ENCODE measurements around the gene VIPR1. TPM values are rescaled to one million over a fixed set of nuclear protein-coding genes. Genes with fewer than 3 reads are reported as not detected.
A peak's percentile ranks its signal among the peaks of the same experiment; 100 is the strongest.

The VIPR1 gene
- polyA plus RNA-seq, 1 of the 3 experiments (the other 2 are of a cell fraction): not detected

GRCh38 chr3:42537350-42537749 is 34.9 kb downstream of the VIPR1 start (continued):
- TF ChIP-seq USF1 (IDR thresholded peaks at IDR 0.05; ENCODE audit: borderline replicate concordance, low read depth) (no peak), IRF3 (IDR thresholded peaks at IDR 0.05; ENCODE audit: low read depth, low read length) (no peak), TCF12 (IDR thresholded peaks at IDR 0.05) (no peak), SIN3A (IDR thresholded peaks at IDR 0.05; ENCODE audit: borderline replicate concordance, low read depth, low read length) (no peak)

- WGBS (ENCODE audit: low lambda C conversion rate): 63% methylated on average over 9 of the region's 14 CpGs
- peak overlapping the region in 1 of 2 experiments; percentile 37; a peak in 1 of 4 replicates for H3K4me3 ChIP-seq (ENCODE audit: low read depth in 2 of 2, low read length in 1 of 2)
- H3K27ac ChIP-seq (ENCODE audit: low read depth in 2 of 2, low read length in 1 of 2): no peak overlapping the region
- no peak overlapping the region for H2AFZ ChIP-seq (ENCODE audit: low read depth)
- no peaks in the 10 kb centered on the region for H4K20me1 ChIP-seq (ENCODE audit: insufficient read depth)
- no peak overlapping the region for H3K9ac ChIP-seq
- H3K27me3 ChIP-seq (ENCODE audit: insufficient read depth): no peaks in the 10 kb centered on the region; the same call in 1 of the 2 replicates
- no peaks in the 10 kb centered on the region for H3F3A ChIP-seq (replicated peaks; ENCODE audit: insufficient read depth)
- POLR2A ChIA-PET: no interaction called here
- H3K36me3 ChIP-seq (replicated peaks in 1 of 2; ENCODE audit: control insufficient read depth in 1 of 2, insufficient read depth in 2 of 2, low read length in 1 of 2): no peaks in the 10 kb centered on the region
- DNase-seq: peak; percentile 71
- H3K4me1 ChIP-seq (ENCODE audit: control insufficient read depth in 1 of 2, insufficient read depth in 2 of 2, low read depth in 1 of 2, low read length in 1 of 2): peaks cover 0 to 14% of the 10 kb centered on the region in 2 experiments; a peak in 1 of 4 replicates
- no peaks in the 10 kb centered on the region for H3K9me2 ChIP-seq
- no peaks in the 10 kb centered on the region for H3K9me3 ChIP-seq
- H3K4me2 ChIP-seq: no peak overlapping the region
- peak; percentile 32 for TF ChIP-seq RAD21 (IDR thresholded peaks at IDR 0.05; ENCODE audit: low read length)
- peak; percentile 67 for TF ChIP-seq CTCF (IDR thresholded peaks at IDR 0.05)
- no peak for TF ChIP-seq FOXJ3 (CRISPR knock-in tag; IDR thresholded peaks at IDR 0.05)
- TF ChIP-seq NFIC (IDR thresholded peaks at IDR 0.05; ENCODE audit: borderline replicate concordance): no peak
- no peaks in the 10 kb centered on the region for H3K79me2 ChIP-seq (ENCODE audit: insufficient read depth)
- CTCF ChIA-PET: interaction anchor here (0.6 to 2.5 kb wide), 14 partner anchors 10 to 292 kb away, joined by 3 to 9 read pairs (median 3); partner anchors contain the start of gene VIPR1
Observed at GRCh38 chr3:42539871-42540714, 37.6 kb downstream of the VIPR1 start.

GRCh38 chr3:42541079-42541478 is 38.6 kb downstream of the VIPR1 start:
- H3K27ac ChIP-seq (ENCODE audit: low read depth in 2 of 2, low read length in 1 of 2): no peak overlapping the region
- no peaks in the 10 kb centered on the region for H3F3A ChIP-seq (replicated peaks; ENCODE audit: insufficient read depth)
- no peaks in the 10 kb centered on the region; the same call in 1 of the 2 replicates for H3K27me3 ChIP-seq (ENCODE audit: insufficient read depth)
- POLR2A ChIA-PET: no interaction called here
- H3K4me1 ChIP-seq (ENCODE audit: control insufficient read depth in 1 of 2, insufficient read depth in 2 of 2, low read depth in 1 of 2, low read length in 1 of 2): peaks cover 0 to 17% of the 10 kb centered on the region in 2 experiments; a peak in 1 of 4 replicates
- 4% methylated on average over 3 of the region's 3 CpGs for WGBS (ENCODE audit: low lambda C conversion rate)
- H3K9me2 ChIP-seq: no peaks in the 10 kb centered on the region
- H3K4me3 ChIP-seq (ENCODE audit: low read depth in 2 of 2, low read length in 1 of 2): no peak overlapping the region
- H3K9me3 ChIP-seq: no peaks in the 10 kb centered on the region
- H2AFZ ChIP-seq (ENCODE audit: low read depth): no peak overlapping the region
- H3K79me2 ChIP-seq (ENCODE audit: insufficient read depth): no peaks in the 10 kb centered on the region
- no peak for DNase-seq
- H3K4me2 ChIP-seq: no peak overlapping the region
- no peak for TF ChIP-seq MEF2A (IDR thresholded peaks at IDR 0.05; ENCODE audit: borderline replicate concordance, low read depth)
- TF ChIP-seq TCF12 (IDR thresholded peaks at IDR 0.05): no peak
- TF ChIP-seq EP300 (IDR thresholded peaks at IDR 0.05; ENCODE audit: borderline replicate concordance in 1 of 2, low read depth in 1 of 2, low read length in 1 of 2): no peak
- TF ChIP-seq CTCF (IDR thresholded peaks at IDR 0.05): no peak
- no peak overlapping the region for H3K9ac ChIP-seq
- CTCF ChIA-PET: interaction anchor here (0.9 to 2.5 kb wide), 7 partner anchors 17 to 312 kb away, joined by 3 to 9 read pairs (median 3); no protein-coding TSS in a partner anchor
- H3K36me3 ChIP-seq (replicated peaks in 1 of 2; ENCODE audit: control insufficient read depth in 1 of 2, insufficient read depth in 2 of 2, low read length in 1 of 2): no peaks in the 10 kb centered on the region
- no peaks in the 10 kb centered on the region for H4K20me1 ChIP-seq (ENCODE audit: insufficient read depth)

Data from SK-N-SH (cell line).